D721Med (cell line): ENCODE data around the gene MGME1.
"Not testable (repeated sequence)": the region's sequence is repeated elsewhere in the genome, so short reads cannot be mapped to it uniquely, and the experiment has no call there.

Experiments
- DNase-seq: peaks from one replicate; pipeline ENCODE4 v3.0.0; 2011; ENCODE audit warnings: low spot score; ENCODE audit not compliant: insufficient read length
- FAIRE-seq: peaks from 2 replicates; lab custom pipeline; 2011; peaks lifted over from hg19 to GRCh38; lab: Jason Lieb, UNC
- TF ChIP-seq, protein P1 (sequence below): IDR thresholded peaks from 2 replicates; pipeline ENCODE4 v1.5.1; 2012; ENCODE audit warnings: mild to moderate bottlenecking, control low read depth; ENCODE audit not compliant: insufficient read depth; ENCODE audit errors: missing control alignments

MGME1 gene

DNA sequence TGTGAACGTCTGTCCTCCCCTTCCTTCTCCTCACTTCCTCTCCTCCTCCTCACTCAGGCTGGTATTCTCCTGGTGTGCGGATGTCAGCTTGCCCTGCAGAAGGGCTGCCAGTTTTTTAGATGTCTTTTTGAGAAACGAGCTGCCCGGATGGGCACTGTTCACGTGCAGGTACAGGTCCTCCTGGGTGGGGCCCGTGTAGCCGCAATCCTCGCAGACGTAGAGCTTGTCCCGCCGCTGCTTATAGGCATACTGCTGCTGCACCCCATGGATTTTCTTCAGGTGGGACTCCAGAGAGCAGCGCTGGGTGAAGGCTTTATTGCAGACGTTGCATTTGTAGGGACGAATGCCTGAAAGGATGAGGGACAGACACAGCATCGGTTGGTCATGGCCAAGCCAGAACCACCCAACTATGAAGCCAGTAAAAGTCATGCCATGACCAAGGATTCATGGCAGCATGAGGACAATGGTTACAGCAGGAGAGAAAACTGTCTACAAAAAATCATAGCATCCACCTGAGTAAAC, 55.8 kb downstream of the MGME1 start:
- no peak for FAIRE-seq
- TF ChIP-seq, protein P1, sequence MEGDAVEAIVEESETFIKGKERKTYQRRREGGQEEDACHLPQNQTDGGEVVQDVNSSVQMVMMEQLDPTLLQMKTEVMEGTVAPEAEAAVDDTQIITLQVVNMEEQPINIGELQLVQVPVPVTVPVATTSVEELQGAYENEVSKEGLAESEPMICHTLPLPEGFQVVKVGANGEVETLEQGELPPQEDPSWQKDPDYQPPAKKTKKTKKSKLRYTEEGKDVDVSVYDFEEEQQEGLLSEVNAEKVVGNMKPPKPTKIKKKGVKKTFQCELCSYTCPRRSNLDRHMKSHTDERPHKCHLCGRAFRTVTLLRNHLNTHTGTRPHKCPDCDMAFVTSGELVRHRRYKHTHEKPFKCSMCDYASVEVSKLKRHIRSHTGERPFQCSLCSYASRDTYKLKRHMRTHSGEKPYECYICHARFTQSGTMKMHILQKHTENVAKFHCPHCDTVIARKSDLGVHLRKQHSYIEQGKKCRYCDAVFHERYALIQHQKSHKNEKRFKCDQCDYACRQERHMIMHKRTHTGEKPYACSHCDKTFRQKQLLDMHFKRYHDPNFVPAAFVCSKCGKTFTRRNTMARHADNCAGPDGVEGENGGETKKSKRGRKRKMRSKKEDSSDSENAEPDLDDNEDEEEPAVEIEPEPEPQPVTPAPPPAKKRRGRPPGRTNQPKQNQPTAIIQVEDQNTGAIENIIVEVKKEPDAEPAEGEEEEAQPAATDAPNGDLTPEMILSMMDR: no peak

DNA sequence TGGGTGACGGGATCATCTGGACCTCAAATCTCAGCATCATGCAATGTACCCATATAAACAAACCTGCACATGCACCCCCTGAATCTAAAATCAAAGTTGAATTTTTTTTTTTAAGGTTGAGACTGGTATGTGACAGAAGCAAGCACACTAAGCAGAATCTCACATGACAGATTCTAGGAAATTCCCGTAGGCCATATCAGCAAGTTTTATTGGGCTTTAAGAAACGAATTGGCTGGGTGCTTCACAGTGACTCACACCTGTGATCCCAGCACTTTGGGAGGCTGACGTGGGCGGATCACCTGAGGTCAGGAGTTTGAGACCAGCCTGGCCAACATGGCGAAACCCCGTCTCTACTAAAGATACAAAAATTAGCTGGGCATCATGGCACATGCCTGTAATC, 58.2 kb downstream of the MGME1 start:
- FAIRE-seq, DNase-seq: not testable (repeated sequence)

More for the DNA sequence above, 55.8 kb downstream of the MGME1 start:
- DNase-seq: no peak

DNA sequence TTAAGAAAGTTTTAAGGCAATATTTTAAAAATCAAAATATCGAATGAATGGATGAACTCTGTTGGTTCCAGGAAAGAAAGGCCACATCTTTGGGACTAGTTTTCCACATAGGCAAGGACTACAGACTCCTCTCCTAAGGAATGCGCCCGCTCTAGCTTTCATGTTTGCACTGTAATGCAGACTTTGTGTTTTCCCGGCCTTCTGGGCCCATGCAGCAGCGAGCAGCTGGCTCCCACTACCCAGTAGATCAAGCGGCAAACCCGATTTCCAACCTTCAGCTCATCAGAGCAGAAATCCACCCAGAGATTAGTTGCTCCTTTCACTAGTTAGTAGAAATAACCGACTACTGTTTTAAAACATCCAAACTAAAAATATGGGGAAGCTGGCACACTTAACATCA, 61.2 kb downstream of the MGME1 start:
- FAIRE-seq: no peak

DNA sequence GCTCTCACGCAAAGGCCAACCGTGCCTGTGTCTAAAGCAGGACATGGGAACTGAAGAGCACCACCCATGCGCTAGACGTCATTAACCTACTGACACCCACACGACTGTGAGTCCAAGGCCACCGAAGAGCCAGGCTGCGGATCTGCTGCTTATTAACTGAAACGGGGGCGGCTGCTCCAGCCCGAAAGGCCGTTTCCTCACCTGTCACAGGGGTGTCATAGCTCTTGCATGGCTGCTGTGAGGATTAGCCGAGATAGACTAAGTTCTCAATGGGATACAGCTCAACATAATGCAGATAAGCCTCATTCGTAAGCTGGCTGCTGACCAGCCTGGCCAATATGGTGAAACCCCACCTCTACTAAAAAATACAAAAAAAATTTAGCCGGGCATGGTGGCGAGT, 62.2 kb downstream of the MGME1 start:
- TF ChIP-seq, protein P1: no peak
- no peak for DNase-seq
- FAIRE-seq: no peak

More for the DNA sequence above, 61.2 kb downstream of the MGME1 start:
- TF ChIP-seq, protein P1: no peak
- DNase-seq: no peak

DNA sequence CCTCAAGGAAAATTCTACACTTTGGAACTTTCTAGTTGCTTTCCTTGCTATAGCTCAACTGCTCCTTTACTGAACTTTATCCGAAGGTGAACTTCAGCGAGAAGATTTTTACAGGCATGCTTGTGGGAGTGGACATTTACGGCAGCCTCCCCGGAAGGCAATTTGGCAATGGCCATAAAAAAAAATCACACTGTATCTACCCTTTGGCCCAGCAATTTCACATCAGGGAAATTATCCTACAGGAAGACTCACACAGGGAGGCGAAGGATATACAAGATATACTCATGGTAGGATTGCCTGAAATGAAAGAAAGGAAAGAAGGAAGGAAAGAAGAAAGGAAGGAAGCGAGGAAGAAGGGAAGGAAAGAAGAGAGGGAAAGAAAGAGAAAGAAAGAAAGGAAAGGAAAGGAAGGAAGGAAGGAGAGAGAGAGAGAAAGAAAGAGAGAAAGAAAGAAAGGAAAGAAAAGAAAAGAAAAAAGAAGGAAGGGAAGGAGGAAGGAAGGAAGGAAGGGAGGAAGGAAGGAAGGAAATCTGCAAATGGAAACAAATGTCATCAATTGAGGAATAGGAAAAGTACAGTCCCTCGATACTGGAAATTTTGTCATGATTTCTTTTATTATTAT, 63.2 kb downstream of the MGME1 start:
- TF ChIP-seq, protein P1: no peak
- DNase-seq: no peak
- FAIRE-seq: no peak

DNA sequence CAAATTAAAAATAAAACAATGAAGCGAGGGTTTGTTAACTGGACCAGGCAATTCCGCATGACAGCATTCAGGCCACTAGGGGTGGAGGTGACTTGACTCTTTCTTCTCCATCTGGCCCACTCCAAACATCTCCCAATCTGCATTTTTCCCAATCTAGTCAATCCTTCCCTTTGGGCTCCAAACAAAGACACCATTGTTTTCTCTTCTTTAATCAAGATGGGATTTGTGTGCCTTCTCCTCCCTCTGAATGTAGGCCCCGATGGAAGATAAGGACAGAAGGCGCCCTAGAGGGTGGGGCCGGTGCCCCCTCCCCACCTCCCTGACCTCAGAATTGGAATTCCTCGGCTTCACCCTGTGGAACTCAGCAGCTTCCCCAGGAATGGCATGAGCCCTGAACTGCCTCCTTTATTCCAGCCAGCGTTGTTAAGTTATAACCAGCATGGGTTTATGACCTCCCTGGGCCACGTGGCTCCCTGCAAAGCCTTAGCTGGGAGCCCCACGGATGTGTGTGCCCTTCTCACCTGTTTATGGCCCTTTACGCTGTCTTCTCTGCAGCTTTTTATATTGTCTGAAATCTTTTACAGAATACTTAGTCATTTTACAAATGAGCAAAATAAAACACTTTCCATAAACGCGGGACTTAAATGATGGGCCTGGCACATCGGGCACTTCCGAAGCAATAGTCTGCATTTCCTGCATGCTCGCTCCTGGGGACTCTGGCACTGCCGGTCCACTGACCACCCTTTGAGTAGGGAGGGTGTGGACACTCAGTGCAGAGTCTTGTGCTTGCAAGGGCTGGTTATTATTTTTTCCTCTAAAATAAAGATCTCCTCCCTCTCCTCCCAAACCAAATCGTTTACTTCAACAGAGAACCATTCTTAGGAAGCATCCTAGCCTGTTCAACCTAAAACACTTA, 64.4 kb downstream of the MGME1 start:
- no peak for FAIRE-seq
- no peak for DNase-seq
- TF ChIP-seq, protein P1: no peak

DNA sequence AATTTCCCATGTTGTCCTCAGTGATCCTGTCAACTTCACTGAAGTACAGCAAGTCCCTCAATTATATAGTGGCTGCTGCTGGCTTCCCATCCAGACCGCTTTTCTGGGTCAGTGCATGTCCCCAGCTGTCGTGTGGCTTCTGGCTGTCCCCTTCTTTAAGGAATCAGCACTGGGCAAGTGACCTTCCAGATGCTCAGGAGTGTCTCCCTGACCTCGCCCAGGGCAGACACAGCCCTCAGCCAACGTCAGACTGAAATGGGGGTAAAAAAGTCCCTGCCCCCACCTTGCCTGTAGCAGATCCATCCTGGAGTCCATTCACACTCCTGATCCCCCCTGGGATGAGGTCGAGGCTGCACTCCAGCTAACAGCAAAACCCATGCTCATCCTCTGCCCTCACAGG, 65.2 kb downstream of the MGME1 start:
- TF ChIP-seq, protein P1: no peak
- DNase-seq: no peak
- no peak for FAIRE-seq
